HG02973 (cell line): ENCODE data around the gene HIF1A.
A peak's percentile ranks its signal among the peaks of the same experiment; 100 is the strongest.
"Not testable (repeated sequence)": the region's sequence is repeated elsewhere in the genome, so short reads cannot be mapped to it uniquely, and the experiment has no call there.

Experiments used
- ATAC-seq: cut with Tn5 transposase; IDR thresholded peaks from one replicate; pipeline ENCODE4 v1.9.1; 2021; ENCODE audit warnings: moderate library complexity; ENCODE audit not compliant: unreplicated experiment

Gene HIF1A

GRCh38 chr14:61744238-61744637 is 48.9 kb downstream of the HIF1A start:
- ATAC-seq: no peak

- ATAC-seq: not testable (repeated sequence)
These were observed 51.0 kb downstream of the HIF1A start for GRCh38 chr14:61746346-61746745.

GRCh38 chr14:61746881-61747280 is 51.6 kb downstream of the HIF1A start:
- no peak for ATAC-seq

GRCh38 chr14:61747342-61747741 is 52.0 kb downstream of the HIF1A start:
- ATAC-seq: no peak

GRCh38 chr14:61749264-61749663 is 54.0 kb downstream of the HIF1A start:
- ATAC-seq: no peak

- no peak for ATAC-seq
These were observed 54.6 kb downstream of the HIF1A start for GRCh38 chr14:61749867-61750266.

- peak; percentile 90 for ATAC-seq
These were observed 55.6 kb downstream of the HIF1A start for GRCh38 chr14:61750708-61751474.

GRCh38 chr14:61751475-61751989 is 56.2 kb downstream of the HIF1A start:
- no peak for ATAC-seq

- ATAC-seq: peak; percentile 51
These were observed 57.3 kb downstream of the HIF1A start for GRCh38 chr14:61752626-61753025.

- no peak for ATAC-seq
These were observed 58.3 kb downstream of the HIF1A start for GRCh38 chr14:61753631-61754030.

- ATAC-seq: no peak
These were observed 59.5 kb downstream of the HIF1A start for GRCh38 chr14:61754627-61755381.

- not testable (repeated sequence) for ATAC-seq
These were observed 60.0 kb downstream of the HIF1A start for GRCh38 chr14:61755382-61755742.

GRCh38 chr14:61756135-61756534 is 60.8 kb downstream of the HIF1A start:
- no peak for ATAC-seq

GRCh38 chr14:61759878-61760277 is 64.6 kb downstream of the HIF1A start:
- ATAC-seq: no peak

- peak; percentile 11 for ATAC-seq
These were observed 66.2 kb downstream of the HIF1A start for GRCh38 chr14:61761557-61761956.

- peak; percentile 99 for ATAC-seq
These were observed 66.9 kb downstream of the HIF1A start, which contains the start of gene SNAPC1 for GRCh38 chr14:61761959-61762786. TSS of gene SNAPC1 (plus strand) at chr14:61762420. CDS start at chr14:61762461, 41 bp downstream.

GRCh38 chr14:61764342-61765122 is 69.2 kb downstream of the HIF1A start:
- no peak for ATAC-seq

- ATAC-seq: no peak
These were observed 70.1 kb downstream of the HIF1A start for GRCh38 chr14:61765225-61765943.

- no peak for ATAC-seq
These were observed 70.8 kb downstream of the HIF1A start for GRCh38 chr14:61766151-61766550.

- ATAC-seq: no peak
These were observed 72.9 kb downstream of the HIF1A start for GRCh38 chr14:61768240-61768639.
